ENCODE measurements around the gene CDC42EP2.

DNA sequence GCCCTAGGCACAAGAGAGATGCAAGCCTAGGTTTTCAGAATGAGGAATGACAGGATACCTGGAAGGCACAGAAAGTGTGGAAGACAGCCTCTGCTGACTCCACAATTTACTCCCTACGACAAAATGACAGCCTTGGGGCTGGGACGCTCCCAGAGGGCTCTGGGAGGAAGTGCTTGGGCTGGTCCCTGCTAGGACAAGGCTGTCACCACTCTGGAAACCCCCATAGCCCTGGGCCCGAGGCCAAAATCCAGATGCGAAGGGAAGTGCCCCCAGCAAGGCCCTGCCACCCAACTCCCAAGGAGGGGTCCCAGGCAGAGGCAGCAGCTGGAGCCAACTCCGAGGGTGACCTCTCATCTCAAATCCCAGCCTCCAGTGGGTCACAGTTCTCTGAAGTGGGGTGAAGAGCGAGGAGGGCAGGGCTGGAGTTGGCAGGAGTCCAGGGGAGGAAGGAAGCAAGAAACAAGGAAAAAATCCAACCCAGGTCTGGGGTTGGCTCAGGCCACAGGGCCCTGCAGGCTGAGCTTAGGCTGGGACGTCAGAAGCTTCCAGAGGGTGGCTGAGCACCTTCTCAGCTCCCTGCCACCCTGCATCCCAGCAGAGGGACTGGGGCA, 6.3 kb upstream of the CDC42EP2 start:
- no peak for TF ChIP-seq EP300 (IDR thresholded peaks at IDR 0.05; ENCODE audit: low read depth)
- TF ChIP-seq, protein P1, sequence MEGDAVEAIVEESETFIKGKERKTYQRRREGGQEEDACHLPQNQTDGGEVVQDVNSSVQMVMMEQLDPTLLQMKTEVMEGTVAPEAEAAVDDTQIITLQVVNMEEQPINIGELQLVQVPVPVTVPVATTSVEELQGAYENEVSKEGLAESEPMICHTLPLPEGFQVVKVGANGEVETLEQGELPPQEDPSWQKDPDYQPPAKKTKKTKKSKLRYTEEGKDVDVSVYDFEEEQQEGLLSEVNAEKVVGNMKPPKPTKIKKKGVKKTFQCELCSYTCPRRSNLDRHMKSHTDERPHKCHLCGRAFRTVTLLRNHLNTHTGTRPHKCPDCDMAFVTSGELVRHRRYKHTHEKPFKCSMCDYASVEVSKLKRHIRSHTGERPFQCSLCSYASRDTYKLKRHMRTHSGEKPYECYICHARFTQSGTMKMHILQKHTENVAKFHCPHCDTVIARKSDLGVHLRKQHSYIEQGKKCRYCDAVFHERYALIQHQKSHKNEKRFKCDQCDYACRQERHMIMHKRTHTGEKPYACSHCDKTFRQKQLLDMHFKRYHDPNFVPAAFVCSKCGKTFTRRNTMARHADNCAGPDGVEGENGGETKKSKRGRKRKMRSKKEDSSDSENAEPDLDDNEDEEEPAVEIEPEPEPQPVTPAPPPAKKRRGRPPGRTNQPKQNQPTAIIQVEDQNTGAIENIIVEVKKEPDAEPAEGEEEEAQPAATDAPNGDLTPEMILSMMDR (IDR thresholded peaks at IDR 0.05), result no peak
